Ovary (tissue), 3 donors: ENCODE data around the gene SCUBE3.

Experiments used
- CTCF ChIP-seq, 3 donors: fragments of 450-650 bp in 2 of 3; fragments of 200-600 bp in 1 of 3; IDR thresholded peaks; one replicate each; pipeline versions ENCODE4 v1.5.1 to v1.8.0; 2016 to 2022; ENCODE audit warnings: antibody characterized with exemption in 3 of 3, mild to moderate bottlenecking in 1 of 3
- POLR2A ChIP-seq: fragments of 450-650 bp; IDR thresholded peaks from one replicate; pipeline ENCODE4 v1.6.1; 2017; ENCODE audit warnings: antibody characterized with exemption, mild to moderate bottlenecking, moderate library complexity
- donor health status: DM: no; HTN: no; CAD: no.

DNA sequence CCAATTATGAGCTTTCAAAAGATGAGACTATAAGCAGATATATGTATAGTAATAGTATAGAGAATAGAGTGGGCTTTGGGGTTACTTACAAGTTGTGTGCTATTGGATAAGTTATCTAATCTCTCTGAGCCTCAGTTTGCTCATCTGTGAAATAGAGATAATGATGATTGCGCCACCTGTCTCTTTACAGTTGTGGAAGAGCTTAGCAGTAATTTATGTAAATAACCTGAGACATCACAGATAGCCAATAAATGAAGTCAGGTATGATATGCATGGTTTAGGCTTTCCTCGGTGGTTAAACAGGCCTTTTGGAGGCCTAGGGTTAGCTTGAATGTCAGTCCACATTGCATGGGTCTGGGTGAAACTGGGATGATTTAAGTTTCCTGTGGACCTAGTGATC is 29.8 kb upstream of the SCUBE3 start:
- no peak for TF ChIP-seq POLR2A
- no peak for TF ChIP-seq CTCF (IDR thresholded peaks at IDR 0.05)
